MM.1S (cell line): Measurements from ENCODE around the gene FADS3.

Source experiments
- CTCF ChIP-seq: fragments of 300-600 bp; sonication (generic); IDR thresholded peaks from 2 replicates; pipeline ENCODE4 v1.5.1; 2016; ENCODE audit warnings: antibody characterized with exemption, low read length, mixed read lengths
- EZH2 ChIP-seq: fragments of 300-600 bp; sonication (generic); optimal IDR thresholded peaks from 2 replicates; pipeline ENCODE3; 2017; ENCODE audit warnings: low read depth, mild to moderate bottlenecking, antibody characterized with exemption, low read length, mixed read lengths
- EZH2phosphoT487 ChIP-seq: fragments of 300-600 bp; sonication (generic); IDR thresholded peaks from 2 replicates; pipeline ENCODE4 v1.6.1; 2018; ENCODE audit warnings: antibody characterized with exemption, low read length

DNA sequence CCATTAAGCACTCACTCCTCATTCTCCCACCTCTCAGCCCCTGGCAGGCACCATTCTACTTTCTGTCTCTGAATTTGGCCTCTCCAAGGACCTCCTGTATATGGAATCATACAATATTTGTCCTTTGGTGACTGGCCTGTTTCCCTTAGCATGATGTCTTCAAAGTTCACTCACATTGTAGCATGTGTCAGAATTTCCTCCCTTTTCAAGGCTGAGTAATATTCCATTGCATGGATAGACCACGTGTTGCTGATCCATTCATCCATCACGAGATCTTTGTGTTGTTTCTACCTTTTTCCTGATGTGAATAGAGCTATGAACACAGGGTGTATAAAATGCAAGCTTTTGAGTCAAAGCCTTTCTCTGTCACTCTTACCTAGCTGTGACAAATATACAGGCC, 51.6 kb downstream of the FADS3 start:
- TF ChIP-seq EZH2 (no peak), CTCF (no peak), EZH2phosphoT487 (no peak)
